NCI-H82 (cell line): Measurements from ENCODE around the gene SMARCB1.

Experiments
- DNase-seq: peaks from one replicate; lab custom pipeline; 2025; lab: John Stamatoyannopoulos, UW

The SMARCB1 gene

GRCh38 chr22:23780146-23780748 lies 6.5 kb upstream of the SMARCB1 start:
- DNase-seq = no peak

- DNase-seq = no peak
Measured at GRCh38 chr22:23781065-23781464, 5.7 kb upstream of the SMARCB1 start.

- DNase-seq = no peak
Measured at GRCh38 chr22:23781511-23782183, 5.1 kb upstream of the SMARCB1 start.

GRCh38 chr22:23782252-23782651 lies 4.5 kb upstream of the SMARCB1 start:
- no peak for DNase-seq

GRCh38 chr22:23782703-23783102 lies 4.1 kb upstream of the SMARCB1 start:
- DNase-seq = no peak

- DNase-seq = no peak
Measured at GRCh38 chr22:23783265-23784150, 3.3 kb upstream of the SMARCB1 start.

- DNase-seq = no peak
Measured at GRCh38 chr22:23784215-23784732, 2.5 kb upstream of the SMARCB1 start.

- no peak for DNase-seq
Measured at GRCh38 chr22:23786261-23786710, 480 bp upstream of the SMARCB1 start.

- DNase-seq = no peak
Measured at GRCh38 chr22:23787600-23787896, 782 bp downstream of the SMARCB1 start.

GRCh38 chr22:23787910-23788309 lies 1.1 kb downstream of the SMARCB1 start:
- DNase-seq = no peak

- DNase-seq = no peak
Measured at GRCh38 chr22:23789121-23789520, 2.4 kb downstream of the SMARCB1 start.

- peak; percentile 8 for DNase-seq
Measured at GRCh38 chr22:23789638-23790037, 2.9 kb downstream of the SMARCB1 start.

GRCh38 chr22:23790819-23791737 lies 4.3 kb downstream of the SMARCB1 start:
- DNase-seq = no peak

- DNase-seq = no peak
Measured at GRCh38 chr22:23791738-23792645, 5.2 kb downstream of the SMARCB1 start.

- DNase-seq = no peak
Measured at GRCh38 chr22:23793326-23793725, 6.6 kb downstream of the SMARCB1 start.

- no peak for DNase-seq
Measured at GRCh38 chr22:23796461-23796860, 9.7 kb downstream of the SMARCB1 start.

- DNase-seq = no peak
Measured at GRCh38 chr22:23800297-23801237, 13.8 kb downstream of the SMARCB1 start.

- no peak for DNase-seq
Measured at GRCh38 chr22:23801238-23801821, 14.6 kb downstream of the SMARCB1 start.

- no peak for DNase-seq
Measured at GRCh38 chr22:23801886-23802377, 15.2 kb downstream of the SMARCB1 start.
